ENCODE data around the gene NPL. TPM values are rescaled to one million over a fixed set of nuclear protein-coding genes. Genes with fewer than 3 reads are reported as not detected.

Gene NPL
- total RNA-seq, 1 donor from 2014 or later, result 2.3 TPM

GRCh38 chr1:182860658-182861057 lies 71.1 kb downstream of the NPL start:
- Mint-ChIP-seq H3K36me3 (ENCODE audit: unreplicated experiment) (no peaks in the 10 kb centered on the region), H3K27ac (ENCODE audit: unreplicated experiment) (no peak overlapping the region)

DNA sequence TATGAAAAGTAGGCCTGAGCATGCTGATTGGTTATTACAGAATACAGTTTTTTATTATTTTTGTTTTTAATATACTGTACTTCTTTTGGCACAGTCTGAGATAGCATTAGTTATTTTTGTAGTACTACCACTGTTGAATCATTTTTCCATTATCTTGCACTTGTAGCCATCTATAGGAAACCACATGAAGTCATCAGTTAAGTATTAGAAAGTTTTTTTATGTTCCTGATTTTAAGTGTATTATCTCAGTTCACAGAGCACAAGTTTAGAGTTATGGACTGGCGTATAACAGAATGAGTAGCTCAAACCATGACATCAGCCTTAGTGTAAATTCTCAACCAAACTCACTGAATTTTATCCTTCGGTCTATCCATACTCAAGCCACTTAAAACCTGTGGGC lies 72.4 kb downstream of the NPL start:
- Mint-ChIP-seq H3K4me3 (ENCODE audit: unreplicated experiment) (no peak overlapping the region), H3K27me3 (ENCODE audit: unreplicated experiment) (no peaks in the 10 kb centered on the region), H3K9me3 (ENCODE audit: unreplicated experiment) (no peaks in the 10 kb centered on the region), H3K36me3 (ENCODE audit: unreplicated experiment) (no peaks in the 10 kb centered on the region), H3K4me1 (ENCODE audit: low read depth, unreplicated experiment) (no peaks in the 10 kb centered on the region), H3K27ac (ENCODE audit: unreplicated experiment) (no peak overlapping the region)
- TF ChIP-seq, protein P1, sequence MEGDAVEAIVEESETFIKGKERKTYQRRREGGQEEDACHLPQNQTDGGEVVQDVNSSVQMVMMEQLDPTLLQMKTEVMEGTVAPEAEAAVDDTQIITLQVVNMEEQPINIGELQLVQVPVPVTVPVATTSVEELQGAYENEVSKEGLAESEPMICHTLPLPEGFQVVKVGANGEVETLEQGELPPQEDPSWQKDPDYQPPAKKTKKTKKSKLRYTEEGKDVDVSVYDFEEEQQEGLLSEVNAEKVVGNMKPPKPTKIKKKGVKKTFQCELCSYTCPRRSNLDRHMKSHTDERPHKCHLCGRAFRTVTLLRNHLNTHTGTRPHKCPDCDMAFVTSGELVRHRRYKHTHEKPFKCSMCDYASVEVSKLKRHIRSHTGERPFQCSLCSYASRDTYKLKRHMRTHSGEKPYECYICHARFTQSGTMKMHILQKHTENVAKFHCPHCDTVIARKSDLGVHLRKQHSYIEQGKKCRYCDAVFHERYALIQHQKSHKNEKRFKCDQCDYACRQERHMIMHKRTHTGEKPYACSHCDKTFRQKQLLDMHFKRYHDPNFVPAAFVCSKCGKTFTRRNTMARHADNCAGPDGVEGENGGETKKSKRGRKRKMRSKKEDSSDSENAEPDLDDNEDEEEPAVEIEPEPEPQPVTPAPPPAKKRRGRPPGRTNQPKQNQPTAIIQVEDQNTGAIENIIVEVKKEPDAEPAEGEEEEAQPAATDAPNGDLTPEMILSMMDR (IDR thresholded peaks at IDR 0.05; ENCODE audit: partially characterized antibody, unreplicated experiment), result no peak
- no peak for DNase-seq

More at GRCh38 chr1:182860658-182861057, 71.1 kb downstream of the NPL start:
- Mint-ChIP-seq H3K4me1 (ENCODE audit: low read depth, unreplicated experiment) (no peaks in the 10 kb centered on the region), H3K9me3 (ENCODE audit: unreplicated experiment) (no peaks in the 10 kb centered on the region), H3K27me3 (ENCODE audit: unreplicated experiment) (no peaks in the 10 kb centered on the region), H3K4me3 (ENCODE audit: unreplicated experiment) (no peak overlapping the region)
- no peak for DNase-seq
- TF ChIP-seq, protein P1 (IDR thresholded peaks at IDR 0.05; ENCODE audit: partially characterized antibody, unreplicated experiment), result no peak

DNA sequence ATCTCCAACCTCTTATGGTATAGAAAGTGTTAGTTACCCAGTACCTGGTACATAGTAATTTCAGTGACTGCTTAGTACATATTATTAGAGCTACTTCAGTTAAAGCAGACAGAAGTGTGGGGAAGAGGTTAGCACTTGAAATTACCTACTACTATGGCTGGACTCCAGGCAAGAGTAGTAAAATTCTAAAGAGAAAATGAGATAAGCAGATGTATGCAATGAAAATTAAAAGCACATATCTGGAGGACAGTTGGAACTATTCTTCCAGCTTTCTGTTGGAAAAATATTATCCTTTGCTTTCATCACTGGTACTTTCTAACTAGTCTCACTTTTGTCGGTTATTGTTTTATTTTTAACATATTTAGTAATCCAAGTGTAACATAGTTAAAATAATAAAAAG lies 73.3 kb downstream of the NPL start:
- no peak overlapping the region for H3K27ac Mint-ChIP-seq (ENCODE audit: unreplicated experiment)
- H3K4me3 Mint-ChIP-seq (ENCODE audit: unreplicated experiment), result no peak overlapping the region
- no peak for DNase-seq
- no peaks in the 10 kb centered on the region for H3K27me3 Mint-ChIP-seq (ENCODE audit: unreplicated experiment)
- no peaks in the 10 kb centered on the region for H3K36me3 Mint-ChIP-seq (ENCODE audit: unreplicated experiment)
- H3K9me3 Mint-ChIP-seq (ENCODE audit: unreplicated experiment), result no peaks in the 10 kb centered on the region
- H3K4me1 Mint-ChIP-seq (ENCODE audit: low read depth, unreplicated experiment), result no peaks in the 10 kb centered on the region
- TF ChIP-seq, protein P1 (IDR thresholded peaks at IDR 0.05; ENCODE audit: partially characterized antibody, unreplicated experiment), result no peak

GRCh38 chr1:182863940-182864339 lies 74.4 kb downstream of the NPL start:
- Mint-ChIP-seq H3K27ac (ENCODE audit: unreplicated experiment) (no peak overlapping the region), H3K4me3 (ENCODE audit: unreplicated experiment) (no peak overlapping the region), H3K36me3 (ENCODE audit: unreplicated experiment) (no peaks in the 10 kb centered on the region), H3K9me3 (ENCODE audit: unreplicated experiment) (no peaks in the 10 kb centered on the region), H3K4me1 (ENCODE audit: low read depth, unreplicated experiment) (no peaks in the 10 kb centered on the region), H3K27me3 (ENCODE audit: unreplicated experiment) (no peaks in the 10 kb centered on the region)
- no peak for DNase-seq
- TF ChIP-seq, protein P1 (IDR thresholded peaks at IDR 0.05; ENCODE audit: partially characterized antibody, unreplicated experiment), result no peak

- DNase-seq, result no peak
- H3K4me1 Mint-ChIP-seq (ENCODE audit: low read depth, unreplicated experiment), result no peaks in the 10 kb centered on the region
- H3K27me3 Mint-ChIP-seq (ENCODE audit: unreplicated experiment), result no peaks in the 10 kb centered on the region
- TF ChIP-seq, protein P1 (IDR thresholded peaks at IDR 0.05; ENCODE audit: partially characterized antibody, unreplicated experiment), result no peak
- no peaks in the 10 kb centered on the region for H3K9me3 Mint-ChIP-seq (ENCODE audit: unreplicated experiment)
- no peak overlapping the region for H3K4me3 Mint-ChIP-seq (ENCODE audit: unreplicated experiment)
- no peaks in the 10 kb centered on the region for H3K36me3 Mint-ChIP-seq (ENCODE audit: unreplicated experiment)
- H3K27ac Mint-ChIP-seq (ENCODE audit: unreplicated experiment), result no peak overlapping the region
Measured at GRCh38 chr1:182867861-182868260, 78.3 kb downstream of the NPL start.

Data from glutamatergic neuron (in vitro differentiated cells).